Stomach (tissue), 9 donors: ENCODE data around the gene LRRC74A. TPM values are rescaled to one million over a fixed set of nuclear protein-coding genes. Genes with fewer than 3 reads are reported as not detected.
A peak's percentile ranks its signal among the peaks of the same experiment; 100 is the strongest.

Source experiments
- DNase-seq, 2 donors: peaks; one replicate each; pipeline versions ENCODE4 v3.0.0 to v3.0.0-alpha.2; 2013 to 2019
- H3K27ac ChIP-seq, 5 donors: fragments of 200-600 bp in 4 of 5; sonication (generic) in 4 of 5; one replicate each; pipeline ENCODE4 v1.5.1; 2013 to 2019; ENCODE audit warnings: mild to moderate bottlenecking in 1 of 5, moderate library complexity in 1 of 5
- H3K27me3 ChIP-seq, 3 donors: fragments of 200-600 bp; sonication (generic); one replicate each; pipeline ENCODE4 v1.5.1; 2017 to 2019; ENCODE audit warnings: mixed run types in 1 of 3
- H3K36me3 ChIP-seq, 4 donors: fragments of 200-600 bp; sonication (generic); 1 replicate in 3 of 4; 2 replicates in 1 of 4; pipeline ENCODE4 v1.5.1; 2016 to 2019
- H3K4me1 ChIP-seq, 4 donors: fragments of 200-600 bp; sonication (generic); one replicate each; pipeline ENCODE4 v1.5.1; 2016 to 2019
- H3K4me3 ChIP-seq, 4 donors: fragments of 200-600 bp; sonication (generic) in 3 of 4; one replicate each; pipeline ENCODE4 v1.5.1; 2016 to 2019; ENCODE audit warnings: mild to moderate bottlenecking in 1 of 4
- H3K9me3 ChIP-seq, 4 donors: fragments of 200-600 bp; sonication (generic); one replicate each; pipeline ENCODE4 v1.5.1; 2016 to 2019
- EP300 ChIP-seq: sonication (generic); formaldehyde crosslinking; IDR thresholded peaks from one replicate; pipeline ENCODE4 v1.6.1; 2017; ENCODE audit warnings: antibody characterized with exemption
- POLR2A ChIP-seq, 4 donors: fragments of 450-650 bp; IDR thresholded peaks; one replicate each; pipeline ENCODE4 v1.6.1; 2016; ENCODE audit warnings: antibody characterized with exemption in 4 of 4, control low read depth in 2 of 4, mild to moderate bottlenecking in 1 of 4, moderate library complexity in 1 of 4
- POLR2AphosphoS5 ChIP-seq, 3 donors: sonication (generic); formaldehyde crosslinking; IDR thresholded peaks; one replicate each; pipeline ENCODE4 v1.6.1; 2016; ENCODE audit warnings: antibody characterized with exemption in 3 of 3
- WGBS, 5 donors: extraction: QIAGEN DNeasy Blood & Tissue Kit in 3 of 5; methylation state at CpG; one replicate each; pipeline versions ENCODE4 v1.1.5 to v1.1.7; 2013 to 2018; 5-methylcytosine and 5-hydroxymethylcytosine counted together
- intact Hi-C: fragments of 100-400 bp; cut with DNase I; formaldehyde crosslinking; loops from one replicate; pipeline ENCODE4 v1.15.1; 2023; ENCODE audit warnings: low total_unique reads
- polyA plus RNA-seq, 3 donors: library from polyadenylated mRNA; stranded (reverse); fragments of 200-250 nt; gene quantifications; one replicate each; pipeline ENCODE4 v1.2.3, GENCODE V29; 2013
- total RNA-seq, 5 donors: library from RNA; depleted of rRNA; stranded (reverse); fragments of >200 nt; gene quantifications; one replicate each; pipeline versions ENCODE4 v1.1.0 to v1.2.3, GENCODE V29; 2014 to 2016
- TF ChIP-seq, protein P1 (sequence below), 7 experiments: fragments of 450-650 bp in 4 of 7; fragments of 200-600 bp in 3 of 7; sonication (generic) in 3 of 7; IDR thresholded peaks; one replicate each; pipeline ENCODE4 v1.5.1; 2016 to 2019; ENCODE audit warnings: antibody characterized with exemption in 7 of 7, control low read depth in 2 of 7, mild to moderate bottlenecking in 1 of 7
- donor health status: healthy with polysubstance abuse.
- donor health status: Bipolar disorder and iron deficiency.
- donor health status: healthy.

Gene LRRC74A
- total and polyA plus RNA-seq, 8 donors = not detected

DNA sequence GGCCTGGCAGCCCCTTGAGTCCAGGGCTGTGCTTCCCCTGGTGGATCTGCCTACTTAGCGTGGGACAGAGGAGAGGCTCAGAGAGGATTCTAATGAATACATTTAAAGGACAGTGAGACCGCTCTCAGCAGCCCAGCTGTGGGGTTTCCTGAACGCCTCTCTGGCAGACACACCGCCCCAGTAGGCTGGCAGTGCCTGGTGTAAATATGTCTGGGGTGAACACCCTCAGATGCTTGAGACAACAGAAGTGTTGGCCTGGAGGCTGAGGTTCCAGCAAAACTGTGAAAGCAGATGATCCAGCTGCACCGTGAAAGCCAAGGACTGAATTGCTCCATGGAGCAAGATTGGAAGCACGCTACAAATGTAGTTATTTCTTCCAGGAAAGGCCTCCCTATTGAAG is 55.1 kb downstream of the LRRC74A start:
- TF ChIP-seq, protein P1, sequence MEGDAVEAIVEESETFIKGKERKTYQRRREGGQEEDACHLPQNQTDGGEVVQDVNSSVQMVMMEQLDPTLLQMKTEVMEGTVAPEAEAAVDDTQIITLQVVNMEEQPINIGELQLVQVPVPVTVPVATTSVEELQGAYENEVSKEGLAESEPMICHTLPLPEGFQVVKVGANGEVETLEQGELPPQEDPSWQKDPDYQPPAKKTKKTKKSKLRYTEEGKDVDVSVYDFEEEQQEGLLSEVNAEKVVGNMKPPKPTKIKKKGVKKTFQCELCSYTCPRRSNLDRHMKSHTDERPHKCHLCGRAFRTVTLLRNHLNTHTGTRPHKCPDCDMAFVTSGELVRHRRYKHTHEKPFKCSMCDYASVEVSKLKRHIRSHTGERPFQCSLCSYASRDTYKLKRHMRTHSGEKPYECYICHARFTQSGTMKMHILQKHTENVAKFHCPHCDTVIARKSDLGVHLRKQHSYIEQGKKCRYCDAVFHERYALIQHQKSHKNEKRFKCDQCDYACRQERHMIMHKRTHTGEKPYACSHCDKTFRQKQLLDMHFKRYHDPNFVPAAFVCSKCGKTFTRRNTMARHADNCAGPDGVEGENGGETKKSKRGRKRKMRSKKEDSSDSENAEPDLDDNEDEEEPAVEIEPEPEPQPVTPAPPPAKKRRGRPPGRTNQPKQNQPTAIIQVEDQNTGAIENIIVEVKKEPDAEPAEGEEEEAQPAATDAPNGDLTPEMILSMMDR (IDR thresholded peaks at IDR 0.05) = no peak
- TF ChIP-seq EP300 (no peak), POLR2AphosphoS5 (IDR thresholded peaks at IDR 0.05) (no peak), POLR2A (IDR thresholded peaks at IDR 0.05) (no peak)
- no peaks in the 10 kb centered on the region for H3K4me1 ChIP-seq
- intact Hi-C loops = no loop called here
- no peak overlapping the region for H3K27ac ChIP-seq
- no peaks in the 10 kb centered on the region for H3K36me3 ChIP-seq
- no peak overlapping the region for H3K4me3 ChIP-seq
- WGBS, 5 donors = 81 to 88% (median 85%) methylated on average over 5 to 6 of the region's 6 CpGs
- no peaks in the 10 kb centered on the region for H3K27me3 ChIP-seq
- H3K9me3 ChIP-seq = no peaks in the 10 kb centered on the region
- DNase-seq = no peak

DNA sequence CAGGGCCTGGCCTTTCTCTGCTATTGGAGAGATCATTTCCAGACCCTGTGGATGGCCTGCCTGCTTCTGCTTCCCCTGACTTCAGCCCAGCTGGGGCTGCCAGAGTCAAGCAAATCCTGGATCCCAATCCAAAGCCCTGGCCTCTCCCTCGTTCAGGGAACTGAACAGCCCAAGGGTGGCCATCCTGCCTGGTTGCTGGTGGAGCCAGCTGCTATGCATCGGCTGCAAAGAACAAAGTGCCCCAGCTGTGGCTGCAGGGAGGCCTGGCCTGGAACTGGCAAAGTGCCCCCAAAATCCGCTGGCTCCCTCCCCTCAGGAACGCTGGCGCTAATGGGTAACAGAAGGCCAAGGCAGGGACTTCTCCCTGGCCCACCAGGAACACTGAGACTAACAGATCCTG is 56.4 kb downstream of the LRRC74A start:
- peak in 1 of 2 donors; percentile 63 for DNase-seq
- intact Hi-C loops = no loop called here
- TF ChIP-seq POLR2A (IDR thresholded peaks at IDR 0.05) = no peak
- no peak for TF ChIP-seq POLR2AphosphoS5 (IDR thresholded peaks at IDR 0.05)
- TF ChIP-seq EP300 = no peak
- TF ChIP-seq, protein P1 (IDR thresholded peaks at IDR 0.05) = no peak
- Histone ChIP-seq H3K4me1 (no peaks in the 10 kb centered on the region), H3K27ac (no peak overlapping the region), H3K27me3 (no peaks in the 10 kb centered on the region), H3K9me3 (no peaks in the 10 kb centered on the region), H3K4me3 (no peak overlapping the region), H3K36me3 (no peaks in the 10 kb centered on the region)
- 66 to 77% (median 76%) methylated on average over 3 to 5 of the region's 5 CpGs for WGBS, 5 donors

DNA sequence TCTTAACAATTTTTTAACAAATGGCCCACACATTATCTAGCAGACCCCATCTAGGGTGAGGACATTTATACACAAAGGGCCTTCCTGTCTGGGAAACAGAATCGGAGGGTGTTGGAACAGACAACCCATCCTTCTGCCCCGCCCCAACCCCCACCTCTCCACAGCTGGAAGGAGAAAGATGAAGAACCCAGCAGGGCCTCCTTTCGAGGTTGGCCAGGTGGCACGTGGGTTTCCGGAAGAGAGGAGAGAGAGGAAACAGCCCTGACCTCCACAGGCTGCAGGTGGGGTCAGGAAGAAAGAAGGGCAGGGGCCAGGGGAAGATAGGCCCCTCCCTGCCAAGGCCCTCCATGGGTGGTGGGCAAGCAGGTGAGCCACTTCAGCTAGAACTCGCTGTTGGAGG is 57.2 kb downstream of the LRRC74A start:
- TF ChIP-seq POLR2A (IDR thresholded peaks at IDR 0.05) = no peak
- TF ChIP-seq, protein P1 (IDR thresholded peaks at IDR 0.05) = no peak
- no peak for TF ChIP-seq EP300
- no peak for TF ChIP-seq POLR2AphosphoS5 (IDR thresholded peaks at IDR 0.05)
- H3K27ac ChIP-seq = no peak overlapping the region
- no peak for DNase-seq
- intact Hi-C loops = no loop called here
- 62 to 80% (median 71%) methylated on average over 6 of the region's 6 CpGs for WGBS, 5 donors
- H3K9me3 ChIP-seq = no peaks in the 10 kb centered on the region
- no peaks in the 10 kb centered on the region for H3K4me1 ChIP-seq
- no peaks in the 10 kb centered on the region for H3K27me3 ChIP-seq
- H3K4me3 ChIP-seq = no peak overlapping the region
- H3K36me3 ChIP-seq = no peaks in the 10 kb centered on the region

GRCh38 chr14:76884394-76884793 is 58.2 kb downstream of the LRRC74A start:
- no peak for TF ChIP-seq POLR2AphosphoS5 (IDR thresholded peaks at IDR 0.05)
- no peak for TF ChIP-seq EP300
- TF ChIP-seq POLR2A (IDR thresholded peaks at IDR 0.05) = no peak
- TF ChIP-seq, protein P1 (IDR thresholded peaks at IDR 0.05) = no peak
- intact Hi-C loops = no loop called here
- H3K4me3 ChIP-seq = no peak overlapping the region
- 76 to 95% (median 86%) methylated on average over 4 to 6 of the region's 6 CpGs for WGBS, 5 donors
- H3K9me3 ChIP-seq = no peaks in the 10 kb centered on the region
- H3K4me1 ChIP-seq = no peaks in the 10 kb centered on the region
- H3K27me3 ChIP-seq = no peaks in the 10 kb centered on the region
- H3K27ac ChIP-seq = peak overlapping the region in 1 of 5 donors; percentile 38
- no peaks in the 10 kb centered on the region for H3K36me3 ChIP-seq
- DNase-seq = no peak
